ENCODE measurements around the gene SLC39A11.

Gene SLC39A11

DNA sequence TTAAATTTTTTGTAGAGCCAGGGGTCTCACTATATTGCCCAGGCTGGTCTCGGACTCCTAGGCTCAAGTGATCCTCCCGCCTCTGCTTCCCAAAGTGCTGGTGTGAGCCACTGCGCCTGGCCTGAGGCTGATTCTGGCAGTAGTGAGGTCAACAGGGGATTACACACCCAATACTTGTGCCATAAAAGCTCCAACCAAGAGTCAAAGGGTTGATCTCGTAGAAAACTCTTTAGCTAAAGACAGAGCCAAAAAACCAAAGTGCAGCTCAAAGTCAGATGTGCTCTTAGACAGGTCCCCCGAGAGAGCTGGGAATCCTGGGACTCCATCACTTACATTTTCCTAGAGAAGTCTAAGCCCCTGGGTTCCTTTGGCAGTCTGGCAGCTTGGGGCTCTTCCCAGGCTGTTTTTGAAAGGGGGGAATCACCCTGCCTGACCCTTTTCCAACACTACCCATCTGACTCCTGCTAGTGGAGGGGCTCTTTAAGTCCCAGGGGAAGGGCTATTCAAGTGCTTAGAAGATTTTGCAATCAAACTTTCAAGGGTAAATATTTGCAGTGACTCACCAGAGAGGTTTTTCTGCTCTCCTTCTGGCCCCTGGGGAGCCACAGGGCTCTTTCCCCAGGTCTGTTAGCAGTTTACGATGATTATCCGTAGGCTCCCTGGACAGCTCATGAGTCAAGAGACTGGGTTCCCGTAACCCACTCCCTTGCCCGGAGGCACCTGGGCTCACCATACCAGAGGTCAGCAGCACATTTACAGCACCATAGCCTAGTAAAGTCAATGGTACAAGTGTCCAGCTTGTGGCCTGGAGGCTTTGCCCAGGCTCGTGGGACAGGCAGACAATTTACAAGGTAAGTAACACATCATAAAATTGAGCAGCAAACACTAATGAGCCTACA is 408.7 kb downstream of the SLC39A11 start:
- DNase-seq (ENCODE audit: low spot score), result no peak

DNA sequence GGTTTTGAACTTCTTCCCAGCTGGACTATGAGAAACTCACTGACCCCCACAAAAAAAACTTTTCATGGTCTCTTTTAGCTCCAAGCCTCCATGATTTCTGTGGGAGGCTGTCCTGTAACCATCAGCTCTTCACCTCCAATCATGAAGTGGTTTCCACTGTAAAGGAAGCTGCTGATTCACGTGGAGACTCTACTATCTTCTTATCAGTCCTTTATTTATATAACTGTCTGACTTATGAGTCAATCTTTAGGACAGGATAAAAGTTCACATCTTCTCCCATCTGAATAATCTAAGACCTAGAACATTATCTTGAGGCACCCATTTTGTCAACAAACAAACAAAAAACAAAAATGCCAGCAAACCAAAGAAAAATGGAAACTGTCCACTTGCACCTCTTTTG is 409.9 kb downstream of the SLC39A11 start:
- no peak for DNase-seq (ENCODE audit: low spot score)

DNA sequence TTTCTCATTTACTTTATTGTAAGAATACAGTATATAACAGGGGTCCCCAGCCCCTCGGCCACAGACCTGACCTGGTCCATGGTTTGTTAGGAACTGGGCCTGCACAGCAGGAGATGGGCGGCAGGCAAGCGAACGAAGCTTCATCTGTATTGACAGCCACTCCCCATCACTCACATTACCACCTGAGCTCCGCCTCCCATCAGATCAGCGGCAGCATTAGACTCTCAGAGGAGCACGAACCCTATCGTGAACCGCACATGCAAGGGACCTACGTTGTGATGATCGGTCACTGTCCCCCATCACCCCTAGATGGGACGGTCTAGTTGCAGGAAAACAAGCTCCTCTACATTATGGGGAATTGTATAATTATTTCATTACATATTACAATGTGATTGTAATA is 410.6 kb downstream of the SLC39A11 start:
- DNase-seq (ENCODE audit: low spot score), result no peak

DNA sequence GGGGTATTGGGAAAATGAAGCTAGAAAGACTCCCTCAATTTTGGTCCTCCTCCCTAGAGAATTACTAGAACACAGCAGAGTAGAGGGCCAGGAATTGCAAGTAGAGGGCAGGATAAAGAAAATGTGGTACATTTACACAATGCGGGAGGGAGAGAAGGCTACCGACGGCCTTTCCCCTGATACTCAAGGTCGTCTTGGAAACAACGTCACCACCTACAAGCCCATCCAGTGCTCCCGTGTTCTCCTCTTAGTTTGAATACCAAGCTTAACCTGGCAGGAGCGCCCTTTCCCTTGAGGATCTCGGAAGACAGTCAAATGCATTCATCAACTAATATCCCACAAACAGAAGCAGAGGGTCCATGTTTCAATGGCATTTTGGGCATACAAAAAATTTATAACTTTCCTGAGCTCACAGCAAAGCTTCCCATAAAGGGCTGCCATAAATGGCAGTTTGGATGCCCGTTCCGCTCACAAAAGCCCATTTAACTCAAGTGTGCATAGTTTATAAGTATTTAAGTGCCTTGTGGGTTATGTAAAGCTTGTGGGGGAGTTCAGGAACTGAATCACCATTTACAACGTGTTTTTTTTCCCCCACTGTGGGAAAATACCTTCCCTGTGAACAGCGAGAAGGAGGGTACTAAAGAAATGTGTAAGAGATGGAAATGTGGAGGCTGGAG is 414.6 kb downstream of the SLC39A11 start:
- DNase-seq (ENCODE audit: low spot score), result no peak

DNA sequence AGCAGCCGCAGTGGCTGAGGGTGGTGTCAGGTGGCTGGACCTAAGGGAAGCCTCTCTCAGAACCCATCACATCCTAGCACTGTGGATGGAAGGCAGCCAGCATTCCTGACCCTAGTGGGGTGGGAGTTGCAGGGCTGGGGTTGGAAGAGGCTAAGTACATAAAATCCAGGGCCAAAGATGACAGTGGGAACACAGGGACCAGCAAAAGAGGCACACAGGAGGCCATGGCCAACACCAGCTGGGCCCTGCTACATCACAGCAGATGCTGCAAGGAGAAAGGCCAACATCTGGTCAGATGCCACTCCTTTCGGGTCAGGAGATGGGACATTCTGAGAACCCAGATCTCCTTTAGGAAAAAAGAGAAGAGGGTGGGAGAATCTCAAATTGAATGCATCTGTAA is 415.4 kb downstream of the SLC39A11 start:
- no peak for DNase-seq (ENCODE audit: low spot score)

DNA sequence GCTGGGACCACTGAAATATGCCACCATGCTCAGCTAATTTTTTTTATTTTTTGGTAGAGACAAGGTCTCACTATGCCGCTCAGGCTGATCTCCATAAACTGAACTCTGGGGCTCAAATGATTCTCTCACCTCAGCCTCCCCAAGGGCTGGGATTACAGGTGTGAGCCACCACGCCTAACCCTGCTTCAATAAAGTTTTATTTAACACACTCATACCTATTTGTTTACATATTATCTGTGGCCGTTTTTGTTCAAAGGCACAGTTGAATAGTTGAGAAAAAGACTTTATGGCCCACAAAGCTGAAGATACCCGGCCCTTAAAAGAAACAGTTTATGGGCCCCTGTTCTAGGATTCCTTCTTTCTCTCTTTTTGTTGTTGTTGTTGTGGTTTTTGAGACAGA is 419.8 kb downstream of the SLC39A11 start:
- no peak for DNase-seq (ENCODE audit: low spot score)

DNA sequence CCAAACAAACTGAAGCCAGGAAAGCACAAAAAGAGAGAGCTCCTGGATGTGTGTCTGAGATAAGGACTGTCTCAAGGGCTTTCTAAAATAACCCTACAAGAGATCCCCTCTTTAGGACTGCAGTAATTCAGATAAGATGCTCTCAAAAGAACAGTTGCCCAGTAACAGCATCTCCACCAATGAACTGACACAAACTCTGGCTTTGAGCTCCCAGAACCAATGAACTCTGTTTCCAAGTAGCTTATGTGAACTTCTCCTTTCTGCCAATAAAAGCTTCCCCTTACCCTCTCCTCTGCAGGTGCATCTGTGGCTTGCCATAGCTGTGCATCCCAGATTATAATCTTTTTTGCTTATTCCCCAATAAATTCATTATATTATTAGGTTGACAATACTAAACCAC is 421.5 kb downstream of the SLC39A11 start:
- no peak for DNase-seq (ENCODE audit: low spot score)

DNA sequence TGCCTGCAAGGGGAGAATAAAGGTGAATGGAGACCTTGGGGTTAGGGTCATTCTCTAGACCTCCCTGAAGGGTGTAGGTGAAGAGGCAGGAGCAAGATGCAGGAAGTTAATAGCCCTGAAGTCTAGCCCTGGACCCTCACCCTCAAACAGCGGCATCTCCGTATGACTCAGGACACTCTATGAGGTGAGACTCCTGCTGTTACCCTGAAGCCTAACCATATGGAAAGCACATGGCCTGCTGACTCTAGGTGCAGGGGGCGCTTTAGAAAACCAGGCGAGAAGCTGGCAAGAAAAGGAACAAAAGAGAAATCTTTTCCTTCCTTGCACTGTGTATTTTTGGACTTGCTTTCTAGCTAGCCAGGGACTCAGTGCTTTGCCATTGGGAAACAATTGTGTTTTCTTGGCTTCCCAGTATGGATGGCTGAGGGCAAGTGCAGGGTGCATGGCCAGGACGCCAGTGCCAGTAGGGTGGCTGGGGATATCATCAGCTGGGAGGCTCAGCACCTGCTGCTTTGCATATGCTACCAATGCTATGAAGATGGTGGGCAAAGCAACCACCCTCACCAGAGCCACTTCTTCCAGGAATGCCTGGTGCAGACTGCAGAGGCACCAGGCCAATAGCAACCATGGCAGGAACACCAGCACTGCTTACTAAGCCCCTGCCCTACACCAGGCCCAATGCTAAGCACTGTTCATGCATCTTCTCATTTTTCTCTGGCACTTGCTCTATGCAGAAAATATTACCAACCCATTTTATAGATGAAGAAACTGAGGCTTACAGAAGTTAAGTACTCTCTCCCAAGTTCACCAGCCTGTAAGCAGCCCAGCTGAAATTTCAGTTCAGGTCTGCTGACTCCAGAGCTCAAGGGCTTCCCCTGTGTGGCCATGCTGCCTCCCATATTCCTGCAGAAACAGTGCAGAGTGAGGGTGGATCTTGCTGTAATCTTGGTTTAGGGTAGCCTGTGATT is 425.1 kb downstream of the SLC39A11 start:
- no peak for DNase-seq (ENCODE audit: low spot score)

DNA sequence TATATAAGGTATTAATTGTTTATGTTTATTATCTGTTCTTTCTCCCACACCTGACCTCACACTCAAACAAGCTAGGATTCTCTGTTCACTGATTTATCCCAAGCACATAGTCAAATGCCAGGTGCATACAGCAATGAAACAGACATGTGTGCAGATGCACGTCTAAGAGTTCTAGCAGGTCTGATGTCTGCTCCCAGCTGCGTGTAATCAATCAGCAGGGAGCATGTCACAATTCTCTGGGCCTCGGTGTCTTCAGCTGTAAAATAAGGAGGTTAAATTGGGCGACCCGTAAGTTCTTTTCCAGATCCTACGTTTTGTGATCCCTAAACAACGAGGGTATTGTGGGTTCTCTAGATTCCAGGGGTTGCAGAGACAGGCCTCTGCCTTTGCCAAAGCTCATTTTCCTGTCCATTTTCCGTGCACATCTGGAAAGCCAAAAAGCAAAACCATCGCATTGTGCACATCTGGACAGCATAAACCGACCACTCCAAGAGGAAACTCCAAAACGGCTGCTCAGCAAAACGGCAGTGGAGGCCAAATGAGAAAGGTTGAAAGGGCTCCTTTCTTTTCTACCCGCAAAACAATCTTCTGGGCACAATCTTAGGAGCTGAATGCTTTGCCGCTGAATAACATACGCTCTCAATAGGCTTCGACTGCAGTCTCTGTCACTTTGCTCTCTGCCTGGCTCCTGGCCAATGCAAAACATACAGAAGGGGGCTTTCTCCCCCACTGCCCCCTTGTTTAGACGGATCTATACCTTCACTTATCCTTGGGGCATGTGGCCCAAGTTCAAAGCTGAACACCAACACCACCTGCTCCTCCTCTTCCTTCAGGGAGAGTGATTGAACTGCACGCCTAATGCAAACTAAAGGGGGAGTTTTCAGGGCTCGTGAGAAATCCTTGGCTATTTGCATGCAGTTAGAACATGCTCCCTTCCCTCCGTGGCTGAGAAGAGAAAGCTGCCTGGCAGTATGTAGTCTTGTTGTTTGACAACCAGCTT is 426.3 kb downstream of the SLC39A11 start:
- no peak for DNase-seq (ENCODE audit: low spot score)

DNA sequence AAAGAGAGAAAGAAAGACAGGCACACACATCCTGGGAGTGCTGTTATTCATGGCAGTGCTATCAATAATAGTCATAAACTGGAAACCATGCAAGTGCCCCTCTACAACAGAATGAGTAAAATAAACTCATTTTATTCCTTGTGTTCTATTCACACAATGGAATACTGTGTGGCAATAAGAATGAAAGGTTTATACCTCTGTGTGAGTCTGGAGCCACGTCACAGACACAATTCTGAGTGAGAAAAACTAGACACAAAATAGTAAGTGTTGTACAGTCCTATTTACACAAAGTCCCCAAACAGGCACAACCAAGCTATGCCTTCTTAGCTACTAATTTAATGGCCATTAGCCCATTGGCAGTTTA is 429.7 kb downstream of the SLC39A11 start:
- no peak for DNase-seq (ENCODE audit: low spot score)

DNA sequence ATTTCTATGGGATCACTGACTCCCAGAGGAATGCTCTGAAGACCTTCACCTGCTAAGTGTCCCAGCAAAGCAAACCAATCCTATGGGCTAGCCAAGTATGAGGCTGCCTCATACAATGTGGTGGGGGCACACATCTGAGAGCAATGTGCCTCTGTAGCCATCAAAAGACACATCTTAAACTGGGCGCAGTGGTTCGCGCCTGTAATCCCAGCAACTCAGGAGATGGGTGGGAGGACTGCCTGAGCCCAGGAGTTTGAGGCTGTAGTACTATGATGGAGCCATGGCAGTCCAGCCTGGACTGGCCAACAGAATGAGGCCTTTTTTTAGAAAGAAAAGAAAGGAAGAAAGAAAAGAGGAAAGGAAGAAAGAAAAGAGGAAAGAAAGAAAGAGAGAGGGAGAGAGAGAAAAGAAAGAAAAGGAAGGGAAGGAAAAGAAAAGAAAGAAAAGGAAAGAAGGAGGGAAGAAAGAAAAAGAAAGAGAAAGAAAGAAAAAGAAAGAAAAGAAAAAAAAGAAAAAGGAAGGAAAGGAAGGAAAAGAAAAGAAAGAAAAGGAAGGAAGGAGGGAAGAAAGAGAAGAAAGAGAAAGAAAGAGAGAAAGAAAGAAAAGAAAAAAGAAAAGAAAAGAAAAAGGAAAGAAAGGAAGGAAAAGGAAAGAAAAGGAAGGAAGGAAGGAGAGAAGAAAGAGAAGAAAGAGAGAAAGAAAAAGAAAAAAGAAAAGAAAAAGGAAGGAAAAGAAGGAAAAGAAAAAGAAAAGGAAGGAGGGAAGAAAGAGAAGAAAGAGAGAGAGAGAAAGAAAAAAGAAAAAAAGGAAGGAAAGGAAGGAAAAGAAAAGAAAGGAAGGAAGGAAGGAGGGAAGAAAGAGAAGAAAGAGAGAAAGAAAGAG is 430.3 kb downstream of the SLC39A11 start:
- no peak for DNase-seq (ENCODE audit: low spot score)

DNA sequence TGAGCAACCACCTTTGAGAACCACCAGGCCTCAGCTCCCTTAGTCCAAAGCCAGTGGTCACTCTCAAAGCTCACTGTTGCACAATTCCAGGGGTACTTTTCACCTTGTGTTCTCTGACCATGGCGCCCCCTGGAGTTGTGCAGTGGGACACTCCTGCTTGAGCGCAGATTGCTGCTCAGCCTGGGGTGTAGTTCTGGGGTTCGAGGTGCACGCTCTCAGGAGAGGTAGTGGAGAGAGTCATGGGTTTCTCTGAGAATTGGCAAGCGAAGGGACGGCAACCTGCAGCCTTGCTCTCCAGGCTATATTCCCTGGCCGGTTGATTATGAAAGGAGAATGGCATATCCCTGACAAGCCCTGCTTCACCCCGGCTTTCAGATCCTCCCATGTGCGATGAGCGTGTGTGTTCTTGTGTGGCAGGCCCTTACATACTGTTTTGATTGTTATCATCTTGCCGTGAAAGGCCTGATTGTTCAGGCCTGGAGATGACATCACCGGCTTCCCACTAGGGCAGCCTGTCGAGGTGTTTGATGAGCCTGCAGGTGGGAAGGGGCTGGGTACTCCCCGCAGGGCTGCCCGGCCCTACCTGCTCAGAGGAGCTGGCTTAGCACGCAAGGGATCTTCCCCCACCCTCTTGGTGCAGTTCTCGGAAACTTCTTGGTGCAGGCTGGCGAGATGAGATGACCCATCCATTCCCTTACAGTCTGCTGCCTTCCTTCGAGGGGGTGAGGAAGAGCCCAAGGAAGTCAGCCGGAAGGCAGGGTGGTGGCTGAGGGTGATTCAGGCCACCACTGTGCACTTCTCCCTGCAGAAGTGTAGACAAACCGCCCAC is 431.2 kb downstream of the SLC39A11 start:
- no peak for DNase-seq (ENCODE audit: low spot score)

DNA sequence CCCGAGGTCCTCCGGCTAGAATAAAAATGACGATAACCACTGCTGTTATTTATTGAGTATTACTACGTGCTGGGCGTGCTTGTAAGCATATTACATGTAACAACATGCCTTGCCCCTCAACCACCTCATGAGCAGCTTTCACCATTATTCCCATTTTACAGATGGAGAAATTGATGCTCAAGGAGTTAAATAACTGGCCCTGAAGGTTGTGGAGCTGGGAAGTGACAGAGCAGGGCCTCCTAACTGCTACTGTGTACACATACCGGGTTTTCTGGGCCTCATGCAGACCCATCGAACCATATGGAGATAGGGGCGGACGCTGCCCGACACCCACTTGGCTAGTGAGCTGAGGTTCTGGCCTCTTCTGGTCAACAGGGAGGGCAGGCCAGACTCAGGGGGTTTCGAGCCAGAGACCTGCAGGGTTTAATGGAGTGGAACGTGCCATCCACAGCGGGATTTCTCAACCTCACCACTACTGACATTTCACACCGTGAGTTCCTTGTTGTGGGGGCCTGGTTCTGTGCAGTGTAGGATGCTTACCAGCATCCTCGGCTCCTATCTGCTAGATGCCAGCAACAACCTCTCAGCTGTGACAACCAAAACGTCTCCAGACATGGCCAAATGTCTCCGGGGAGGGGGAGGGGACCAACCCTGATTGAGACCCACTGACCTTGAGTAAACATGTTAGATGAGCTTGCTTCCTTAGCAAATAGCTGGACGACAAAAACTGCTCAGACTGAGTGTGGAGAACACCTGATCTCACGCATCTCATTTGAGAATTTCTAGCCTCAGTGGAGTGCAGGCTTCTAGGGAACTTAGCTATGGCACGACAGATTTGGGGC is 432.0 kb downstream of the SLC39A11 start:
- DNase-seq (ENCODE audit: low spot score), result no peak

DNA sequence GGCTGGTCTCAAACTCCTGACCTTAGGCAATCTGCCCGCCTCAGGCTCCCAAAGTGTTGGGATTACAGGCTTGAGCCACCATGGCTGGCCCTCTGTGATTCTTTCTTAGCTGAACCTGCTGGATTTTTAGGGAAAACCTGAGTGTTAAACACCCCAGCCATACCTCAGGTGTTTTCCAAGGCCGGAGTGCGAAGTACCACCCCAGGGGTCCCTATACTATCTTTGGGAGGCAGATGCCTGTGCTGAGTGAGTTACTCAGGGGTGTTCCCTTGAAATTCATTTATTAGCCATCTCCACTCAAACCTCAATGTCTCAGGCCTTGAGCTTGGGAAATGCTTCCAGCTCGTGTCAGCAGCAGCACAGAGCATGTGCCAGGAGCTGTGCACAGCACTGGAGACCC is 432.7 kb downstream of the SLC39A11 start:
- no peak for DNase-seq (ENCODE audit: low spot score)

DNA sequence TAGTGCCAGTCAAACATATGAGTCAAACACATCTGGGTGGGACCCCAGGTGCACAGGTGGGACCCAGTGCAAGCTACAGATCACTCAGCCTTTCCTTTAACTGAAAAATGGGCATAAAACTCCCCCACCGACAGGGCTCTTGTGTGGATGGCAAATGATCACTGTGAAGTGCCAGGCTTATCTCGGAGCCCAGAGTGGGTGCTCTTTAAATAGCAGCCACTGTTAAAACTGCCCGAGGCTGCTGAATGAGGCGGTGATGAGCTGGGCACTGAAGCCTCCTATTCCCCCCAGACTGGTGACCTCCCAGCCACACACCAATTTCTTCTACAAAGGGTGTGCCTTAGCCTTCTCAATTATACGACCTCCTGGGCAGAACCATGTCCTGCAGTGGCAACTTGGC is 433.8 kb downstream of the SLC39A11 start:
- DNase-seq (ENCODE audit: low spot score), result no peak

DNA sequence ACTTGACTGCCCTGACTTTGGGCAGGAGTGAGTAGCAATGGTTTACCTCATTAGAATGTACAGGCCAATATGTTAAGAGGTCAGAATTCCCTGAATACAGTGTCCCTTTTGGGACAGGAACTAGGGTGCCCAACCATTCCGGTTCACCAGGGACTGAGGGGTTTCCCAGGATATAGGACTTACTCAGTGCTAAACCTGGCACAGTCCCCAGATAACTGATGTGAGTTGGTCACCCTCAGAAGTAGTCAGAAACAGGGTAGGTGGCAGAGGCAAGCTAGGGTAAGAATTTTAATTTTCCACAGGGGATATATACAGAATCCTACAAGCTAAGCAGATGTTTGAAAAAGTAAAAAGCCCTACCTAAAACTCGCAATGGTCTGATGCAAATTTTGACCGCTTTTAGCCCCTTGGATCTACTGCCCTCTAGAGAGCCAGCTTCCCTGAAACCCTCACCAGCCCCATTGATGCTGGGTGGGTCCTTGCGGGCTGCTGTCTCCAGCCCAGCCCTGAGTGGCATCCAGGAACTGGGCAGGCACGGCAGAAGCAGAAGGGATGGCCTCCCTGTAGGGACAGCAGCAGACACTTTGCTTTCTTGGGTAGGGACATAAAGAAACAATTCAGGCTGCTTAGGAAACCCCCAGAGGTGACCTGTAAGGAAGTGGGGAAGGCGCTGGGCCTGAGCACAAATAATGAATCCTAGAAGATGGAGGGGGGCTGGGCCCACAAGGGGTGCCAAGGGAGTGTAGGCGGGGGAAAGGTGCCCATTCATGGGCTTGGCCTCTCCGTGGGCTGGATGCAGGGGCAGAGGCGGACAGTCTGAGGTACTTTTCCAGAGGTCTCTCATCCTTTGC is 434.8 kb downstream of the SLC39A11 start:
- DNase-seq (ENCODE audit: low spot score), result no peak

DNA sequence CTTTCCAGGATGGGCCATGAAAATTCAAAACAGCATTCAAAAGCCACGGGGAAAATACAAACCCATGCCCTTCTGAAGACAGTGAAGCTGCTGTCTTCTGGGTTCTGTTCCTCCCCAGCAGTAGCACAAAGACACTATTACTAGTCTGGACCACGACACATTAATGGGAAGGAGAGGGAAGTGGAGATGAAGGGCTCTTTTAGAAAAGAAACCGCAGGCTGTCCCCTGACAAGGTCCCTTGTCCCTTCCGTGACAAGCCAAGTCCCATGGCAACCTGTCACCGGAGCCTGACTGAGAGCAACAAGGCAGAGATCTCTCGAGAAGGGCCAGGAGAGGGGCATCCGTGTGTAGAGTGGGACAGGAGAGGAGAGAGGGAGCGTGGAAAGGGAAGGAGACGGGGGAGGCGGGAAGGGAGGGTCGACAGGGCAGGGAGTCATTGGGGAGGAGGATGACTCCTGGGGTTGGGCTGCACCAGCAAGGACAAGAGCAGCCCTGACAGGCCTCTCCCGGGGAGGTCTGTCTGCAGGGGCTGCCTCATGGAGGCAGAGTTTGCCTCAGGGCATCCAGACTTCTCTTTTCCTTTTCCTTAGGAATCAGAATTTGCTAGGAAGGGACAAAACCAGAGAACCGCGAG is 436.2 kb downstream of the SLC39A11 start:
- DNase-seq (ENCODE audit: low spot score), result no peak
